ENCODE results near the gene PTPRN2. TPM values are rescaled to one million over a fixed set of nuclear protein-coding genes. Genes with fewer than 3 reads are reported as not detected.

Gene PTPRN2
- total and polyA plus RNA-seq, 9 of the 15 experiments (the other 6 are each of a cell fraction or from before 2014, with no cell fraction given): not detected

DNA sequence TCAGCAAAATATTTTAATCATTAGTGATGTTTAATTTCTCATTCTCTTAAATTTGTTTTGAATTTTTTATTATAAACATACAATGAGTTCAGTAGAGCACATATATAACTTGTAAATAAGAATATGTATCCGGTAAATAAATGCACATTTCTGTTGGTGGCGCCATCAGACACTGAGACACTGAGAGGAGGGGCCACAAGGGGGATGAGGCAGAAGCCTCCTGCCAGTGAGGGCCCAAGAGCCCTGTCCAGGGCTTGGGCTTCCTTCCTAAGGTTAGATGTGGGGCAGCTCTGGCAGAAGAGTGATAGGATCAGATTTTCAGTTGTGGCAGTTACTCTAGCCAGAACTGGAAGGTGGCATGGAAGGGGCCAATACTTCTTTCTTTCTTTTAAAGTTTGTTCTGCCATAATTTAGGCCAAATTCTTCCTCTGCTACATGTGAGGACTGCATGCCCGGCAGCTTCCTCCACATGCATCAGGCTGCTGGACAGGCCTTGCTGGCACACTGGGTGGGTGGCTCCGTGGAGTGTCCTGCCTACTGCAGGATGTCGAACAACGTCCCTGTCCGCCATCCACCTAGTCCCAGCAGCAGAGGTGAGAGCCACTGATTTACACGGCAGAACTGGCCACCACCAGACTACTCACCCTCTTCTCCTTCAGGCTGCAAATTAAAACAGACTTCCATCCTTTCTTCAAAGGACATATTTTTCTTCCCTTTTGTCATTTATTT, 13.2 kb downstream of the PTPRN2 start (continued):
- TF ChIP-seq COPS2 (conservative IDR thresholded peaks at IDR 0.05) (no peak), LEF1 (IDR thresholded peaks at IDR 0.05) (no peak)

GRCh38 chr7:158573310-158573709, 14.3 kb downstream of the PTPRN2 start:
- no peak for FAIRE-seq
- no peak overlapping the region for H3K9ac ChIP-seq (ENCODE audit: insufficient read depth in 1 of 2, low read depth in 2 of 2, low read length in 2 of 2)
- H3K79me2 ChIP-seq (ENCODE audit: control insufficient read depth, insufficient read depth, low read length): no peaks in the 10 kb centered on the region
- no peaks in the 10 kb centered on the region; the same call in 1 of the 2 replicates for H4K20me1 ChIP-seq (replicated peaks; ENCODE audit: control insufficient read depth, insufficient read depth, low read length)
- no peak overlapping the region for H3K4me3 ChIP-seq
- H3K9me1 ChIP-seq (ENCODE audit: control insufficient read depth, insufficient read depth, low read length): no peaks in the 10 kb centered on the region
- no peak for DNase-seq (ENCODE audit: extremely low read depth in 1 of 4, low spot score in 3 of 4)
- TF ChIP-seq PYGO2 (tag; IDR thresholded peaks at IDR 0.05) (no peak), NR2C2 (CRISPR knock-in tag; IDR thresholded peaks at IDR 0.05) (no peak), NR2C2 (tag; IDR thresholded peaks at IDR 0.05) (no peak), SPI1 (IDR thresholded peaks at IDR 0.05; ENCODE audit: borderline replicate concordance, low read depth, low read length) (peak; percentile 59; the same call in 1 of the 2 replicates), MCM7 (IDR thresholded peaks at IDR 0.05) (no peak), NBN (IDR thresholded peaks at IDR 0.05; ENCODE audit: low read depth) (no peak), MAFG (tag; conservative IDR thresholded peaks at IDR 0.05) (no peak)
- in situ Hi-C loops (cut with MboI): no loop called here
- peaks cover 8 to 33% of the 10 kb centered on the region in 2 experiments for H3K27me3 ChIP-seq (ENCODE audit: control insufficient read depth in 2 of 2, insufficient read depth in 2 of 2, low read length in 2 of 2)
- ChIA-PET POLR2A (interaction anchor here (0.7 to 0.9 kb wide), 3 partner anchors 9 to 145 kb away, joined by 3 to 4 read pairs (median 3); no protein-coding TSS in a partner anchor), CTCF (ENCODE audit: low intra/inter-chr PET ratio) (no interaction called here)
- H3K36me3 ChIP-seq (ENCODE audit: control insufficient read depth, insufficient read depth, low read length): no peaks in the 10 kb centered on the region
- BruUV-seq (replicated peaks): no TSS peak
- H3K4me2 ChIP-seq (ENCODE audit: insufficient read depth, low read length): no peak overlapping the region
- intact Hi-C loops (cut with micrococcal nuclease): no loop called here
- H3K9me3 ChIP-seq (replicated peaks; ENCODE audit: control insufficient read depth, insufficient read depth, low read depth, low read length): no peaks in the 10 kb centered on the region
- no peak overlapping the region for H2AFZ ChIP-seq (ENCODE audit: low read depth, low read length)
- H3K27ac ChIP-seq (ENCODE audit: extremely low read depth, low read depth, low read length): no peak overlapping the region
- peak; percentile 23; the same call in 1 of the 3 replicates for ATAC-seq
- H3K4me1 ChIP-seq (replicated peaks in 1 of 2; ENCODE audit: control insufficient read depth in 2 of 2, insufficient read depth in 2 of 2, low read length in 2 of 2): peaks cover 0 to 14% of the 10 kb centered on the region in 2 experiments; a peak in 1 of 5 replicates
- 0% methylated on average over 4 of the region's 4 CpGs for WGBS (ENCODE audit: insufficient coverage, low coverage, missing lambda C conversion rate)
